Ureter (tissue), 1 donor: ENCODE data around the gene SND1. TPM values are rescaled to one million over a fixed set of nuclear protein-coding genes. Genes with fewer than 3 reads are reported as not detected.
"Not testable (repeated sequence)": the region's sequence is repeated elsewhere in the genome, so short reads cannot be mapped to it uniquely, and the experiment has no call there.

Source experiments
- DNase-seq: peaks from one replicate; pipeline ENCODE4 v3.0.0-alpha.2; 2020; ENCODE audit warnings: low spot score
- total RNA-seq: library from RNA; stranded (reverse); gene quantifications from one replicate; pipeline ENCODE4 v1.2.4, GENCODE V29; 2023
- donor health status: DM: yes; HTN: yes; CAD: no.

SND1 gene
- total RNA-seq, 1 donor from 2014 or later = 208 TPM

GRCh38 chr7:128093614-128094570, 441.9 kb downstream of the SND1 start:
- no peak for DNase-seq

GRCh38 chr7:128094686-128095085, 442.7 kb downstream of the SND1 start:
- DNase-seq = no peak

GRCh38 chr7:128097211-128097731, 445.3 kb downstream of the SND1 start:
- no peak for DNase-seq

GRCh38 chr7:128098629-128099028, 446.6 kb downstream of the SND1 start:
- no peak for DNase-seq

- no peak for DNase-seq
Measured at GRCh38 chr7:128099204-128099671, 447.2 kb downstream of the SND1 start.

- no peak for DNase-seq
Measured at GRCh38 chr7:128100225-128100948, 448.4 kb downstream of the SND1 start.

GRCh38 chr7:128100949-128101713, 449.1 kb downstream of the SND1 start:
- no peak for DNase-seq

- DNase-seq = no peak
Measured at GRCh38 chr7:128102490-128103291, 450.7 kb downstream of the SND1 start.

GRCh38 chr7:128103498-128104107, 451.6 kb downstream of the SND1 start:
- DNase-seq = no peak

GRCh38 chr7:128104108-128104742, 452.2 kb downstream of the SND1 start:
- no peak for DNase-seq

- no peak for DNase-seq
Measured at GRCh38 chr7:128105228-128106022, 453.4 kb downstream of the SND1 start.

GRCh38 chr7:128106821-128107220, 454.8 kb downstream of the SND1 start:
- no peak for DNase-seq

GRCh38 chr7:128107516-128107915, 455.5 kb downstream of the SND1 start:
- not testable (repeated sequence) for DNase-seq

- no peak for DNase-seq
Measured at GRCh38 chr7:128108129-128108528, 456.1 kb downstream of the SND1 start.

- DNase-seq = no peak
Measured at GRCh38 chr7:128108641-128109423, 456.8 kb downstream of the SND1 start.

GRCh38 chr7:128109424-128109969, 457.5 kb downstream of the SND1 start:
- not testable (repeated sequence) for DNase-seq

GRCh38 chr7:128110641-128111364, 458.8 kb downstream of the SND1 start:
- DNase-seq = no peak
